Adipocyte (in vitro differentiated cells): Measurements from ENCODE around the gene MACROD2.
A peak's percentile ranks its signal among the peaks of the same experiment; 100 is the strongest.

Source experiments
- DNase-seq: peaks from one replicate; pipeline ENCODE4 v3.0.0-alpha.2; 2015; ENCODE audit warnings: low read depth
- H3K27me3 ChIP-seq: replicated peaks from 2 replicates; pipeline ENCODE4 v1.7.0; 2013; ENCODE audit warnings: mild to moderate bottlenecking, low read length, moderate library complexity; ENCODE audit not compliant: control insufficient read depth, insufficient read depth
- H3K36me3 ChIP-seq: 2 replicates; pipeline ENCODE4 v1.7.0; 2013; ENCODE audit warnings: low read length, mild to moderate bottlenecking, moderate library complexity; ENCODE audit not compliant: control insufficient read depth, insufficient read depth, severe bottlenecking
- H3K4me1 ChIP-seq: 2 replicates; pipeline ENCODE4 v1.7.0; 2013; ENCODE audit warnings: mild to moderate bottlenecking, low read length, moderate library complexity; ENCODE audit not compliant: control insufficient read depth, insufficient read depth
- H3K4me3 ChIP-seq: 2 replicates; pipeline ENCODE4 v1.7.0; 2013; ENCODE audit warnings: mild to moderate bottlenecking, low read length, moderate library complexity
- H3K9ac ChIP-seq: 2 replicates; pipeline ENCODE4 v1.7.0; 2013; ENCODE audit warnings: mild to moderate bottlenecking, low read length, moderate library complexity
- H3K9me3 ChIP-seq: 2 replicates; pipeline ENCODE4 v1.7.0; 2013; ENCODE audit warnings: mild to moderate bottlenecking, low read length, moderate library complexity; ENCODE audit not compliant: control insufficient read depth

The MACROD2 gene

GRCh38 chr20:15446373-15446772 is 1451.1 kb downstream of the MACROD2 start:
- no peaks in the 10 kb centered on the region for H3K36me3 ChIP-seq
- no peaks in the 10 kb centered on the region for H3K27me3 ChIP-seq
- peaks cover 11% of the 10 kb centered on the region for H3K4me1 ChIP-seq
- H3K9me3 ChIP-seq, result no peaks in the 10 kb centered on the region
- peak; percentile 53 for DNase-seq
- no peak overlapping the region for H3K4me3 ChIP-seq
- H3K9ac ChIP-seq, result no peak overlapping the region

GRCh38 chr20:15447549-15447948 is 1452.2 kb downstream of the MACROD2 start:
- H3K9ac ChIP-seq, result no peak overlapping the region
- H3K4me3 ChIP-seq, result no peak overlapping the region
- no peak for DNase-seq
- peaks cover 11% of the 10 kb centered on the region for H3K4me1 ChIP-seq
- H3K27me3 ChIP-seq, result no peaks in the 10 kb centered on the region
- no peaks in the 10 kb centered on the region for H3K36me3 ChIP-seq
- H3K9me3 ChIP-seq, result no peaks in the 10 kb centered on the region

DNA sequence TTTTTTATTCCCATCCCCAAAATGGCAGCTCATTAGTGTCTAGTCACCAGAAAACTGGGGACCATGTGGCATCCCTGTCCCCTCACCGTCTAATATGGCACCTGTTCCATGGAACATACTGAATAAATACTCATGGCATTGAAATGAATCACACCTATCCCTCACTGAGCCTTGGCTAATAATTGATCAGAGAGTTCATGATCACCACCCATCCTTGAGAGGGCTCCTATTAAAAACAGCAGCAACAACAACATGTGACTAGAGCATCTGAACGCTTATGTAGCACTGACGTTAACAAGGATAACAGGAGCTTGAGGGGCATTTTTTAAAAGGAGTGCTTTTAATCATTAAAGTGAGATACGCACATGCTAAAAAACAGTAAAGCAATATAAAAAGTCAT is 1453.7 kb downstream of the MACROD2 start:
- Histone ChIP-seq H3K9me3 (no peaks in the 10 kb centered on the region), H3K27me3 (no peaks in the 10 kb centered on the region), H3K4me1 (peaks cover 11% of the 10 kb centered on the region), H3K9ac (no peak overlapping the region), H3K36me3 (no peaks in the 10 kb centered on the region), H3K4me3 (no peak overlapping the region)
- no peak for DNase-seq

- Histone ChIP-seq H3K4me3 (no peak overlapping the region), H3K9me3 (no peaks in the 10 kb centered on the region), H3K4me1 (peaks cover 5% of the 10 kb centered on the region), H3K36me3 (no peaks in the 10 kb centered on the region), H3K27me3 (no peaks in the 10 kb centered on the region), H3K9ac (no peak overlapping the region)
- DNase-seq, result no peak
Measured at GRCh38 chr20:15451241-15451640, 1455.9 kb downstream of the MACROD2 start.

GRCh38 chr20:15455279-15455678 is 1460.0 kb downstream of the MACROD2 start:
- Histone ChIP-seq H3K36me3 (no peaks in the 10 kb centered on the region), H3K4me3 (no peak overlapping the region), H3K9ac (no peak overlapping the region), H3K9me3 (no peaks in the 10 kb centered on the region), H3K4me1 (peaks cover 5% of the 10 kb centered on the region), H3K27me3 (no peaks in the 10 kb centered on the region)
- peak; percentile 39 for DNase-seq

GRCh38 chr20:15461938-15462337 is 1466.6 kb downstream of the MACROD2 start:
- H3K27me3 ChIP-seq, result no peaks in the 10 kb centered on the region
- H3K9me3 ChIP-seq, result no peaks in the 10 kb centered on the region
- no peak for DNase-seq
- H3K4me1 ChIP-seq, result no peaks in the 10 kb centered on the region
- no peaks in the 10 kb centered on the region for H3K36me3 ChIP-seq
- H3K4me3 ChIP-seq, result no peak overlapping the region
- no peak overlapping the region for H3K9ac ChIP-seq

DNA sequence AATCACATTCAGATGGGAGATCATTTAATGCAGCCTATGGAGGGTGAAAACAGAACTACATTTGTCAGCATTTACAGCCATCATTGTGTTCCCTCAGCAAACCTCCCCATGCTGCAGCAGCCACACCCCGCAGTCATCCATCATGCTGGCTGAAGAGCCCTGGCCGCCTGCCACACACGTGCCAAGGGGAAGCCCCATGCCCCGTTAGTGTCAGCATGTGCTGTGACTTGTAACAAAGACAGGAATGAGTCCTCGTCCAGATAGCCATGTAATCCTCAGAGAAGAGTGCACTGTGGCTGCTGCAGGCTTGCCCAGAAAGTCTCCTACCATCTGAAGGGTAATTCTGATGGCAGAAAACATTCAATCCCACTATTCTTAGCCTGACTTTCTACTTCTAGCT is 1480.2 kb downstream of the MACROD2 start:
- Histone ChIP-seq H3K4me1 (peaks cover 2% of the 10 kb centered on the region), H3K36me3 (no peaks in the 10 kb centered on the region), H3K9me3 (no peaks in the 10 kb centered on the region), H3K27me3 (no peaks in the 10 kb centered on the region), H3K4me3 (no peak overlapping the region), H3K9ac (no peak overlapping the region)
- no peak for DNase-seq

- peaks cover 2% of the 10 kb centered on the region for H3K4me1 ChIP-seq
- H3K4me3 ChIP-seq, result no peak overlapping the region
- H3K9ac ChIP-seq, result no peak overlapping the region
- H3K9me3 ChIP-seq, result no peaks in the 10 kb centered on the region
- DNase-seq, result peak; percentile 12
- no peaks in the 10 kb centered on the region for H3K27me3 ChIP-seq
- H3K36me3 ChIP-seq, result no peaks in the 10 kb centered on the region
Measured at GRCh38 chr20:15476186-15476585, 1480.9 kb downstream of the MACROD2 start.

DNA sequence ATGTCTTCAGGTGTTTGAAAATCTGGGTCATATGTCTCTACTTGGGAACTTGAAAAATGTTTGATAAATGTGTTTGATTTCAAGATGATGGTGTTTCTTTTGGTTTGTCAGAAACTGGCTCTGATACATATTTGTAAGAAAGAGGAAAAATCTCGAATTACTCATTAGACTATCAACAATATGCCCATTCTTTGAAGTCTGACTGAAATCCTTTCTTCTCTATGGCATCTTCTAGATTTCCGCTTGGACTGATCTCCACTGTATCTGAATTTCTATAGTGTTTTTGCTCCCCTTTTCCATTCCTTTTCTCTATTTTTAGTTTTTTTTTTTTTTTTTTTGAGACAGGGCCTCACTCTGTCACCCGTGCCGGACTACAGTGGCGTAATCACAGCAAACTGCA is 1481.5 kb downstream of the MACROD2 start:
- Histone ChIP-seq H3K4me3 (no peak overlapping the region), H3K4me1 (peaks cover 2% of the 10 kb centered on the region), H3K9me3 (no peaks in the 10 kb centered on the region), H3K9ac (no peak overlapping the region), H3K27me3 (no peaks in the 10 kb centered on the region), H3K36me3 (no peaks in the 10 kb centered on the region)
- no peak for DNase-seq

GRCh38 chr20:15482525-15482924 is 1487.2 kb downstream of the MACROD2 start:
- DNase-seq, result no peak
- Histone ChIP-seq H3K4me1 (no peaks in the 10 kb centered on the region), H3K4me3 (no peak overlapping the region), H3K27me3 (no peaks in the 10 kb centered on the region), H3K9me3 (peaks cover 7% of the 10 kb centered on the region), H3K9ac (no peak overlapping the region), H3K36me3 (no peaks in the 10 kb centered on the region)

- H3K9ac ChIP-seq, result no peak overlapping the region
- no peaks in the 10 kb centered on the region for H3K4me1 ChIP-seq
- no peak for DNase-seq
- no peaks in the 10 kb centered on the region for H3K36me3 ChIP-seq
- H3K27me3 ChIP-seq, result no peaks in the 10 kb centered on the region
- peaks cover 7% of the 10 kb centered on the region for H3K9me3 ChIP-seq
- H3K4me3 ChIP-seq, result no peak overlapping the region
Measured at GRCh38 chr20:15485519-15485918, 1490.2 kb downstream of the MACROD2 start.

DNA sequence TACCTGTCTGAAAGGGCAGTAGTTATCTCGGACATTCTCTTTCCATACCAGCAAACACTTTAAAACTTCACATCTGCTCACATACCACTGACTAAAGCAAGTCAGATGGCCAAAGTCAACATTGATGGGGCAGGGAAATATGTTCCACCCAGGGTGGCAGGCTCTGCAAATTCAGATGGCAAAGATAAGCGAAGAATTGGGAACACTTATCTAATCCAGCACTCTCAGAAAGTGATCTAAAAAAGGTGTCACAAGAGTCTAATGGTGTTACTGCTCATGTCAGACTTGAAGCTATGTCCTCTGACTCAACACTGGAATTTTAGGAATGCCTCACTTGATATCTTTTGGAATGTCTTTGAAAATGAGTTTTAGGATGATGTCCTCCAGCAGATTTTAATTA is 1491.7 kb downstream of the MACROD2 start:
- Histone ChIP-seq H3K27me3 (no peaks in the 10 kb centered on the region), H3K36me3 (no peaks in the 10 kb centered on the region), H3K9ac (no peak overlapping the region), H3K4me1 (no peaks in the 10 kb centered on the region), H3K9me3 (peaks cover 7% of the 10 kb centered on the region), H3K4me3 (no peak overlapping the region)
- peak; percentile 43 for DNase-seq
